ENCODE data around the gene NLRX1.
A peak's percentile ranks its signal among the peaks of the same experiment; 100 is the strongest.
"Not testable (repeated sequence)": the region's sequence is repeated elsewhere in the genome, so short reads cannot be mapped to it uniquely, and the experiment has no call there.

NLRX1 gene

GRCh38 chr11:119188067-119188466 lies 19.5 kb downstream of the NLRX1 start:
- DNase-seq, result no peak

- no peak for DNase-seq
These were observed 20.4 kb downstream of the NLRX1 start for GRCh38 chr11:119188887-119189286.

GRCh38 chr11:119189393-119189792 lies 20.9 kb downstream of the NLRX1 start:
- DNase-seq, result no peak

GRCh38 chr11:119190531-119190930 lies 22.0 kb downstream of the NLRX1 start:
- no peak for DNase-seq

GRCh38 chr11:119191265-119191664 lies 22.7 kb downstream of the NLRX1 start:
- DNase-seq, result not testable (repeated sequence)

- DNase-seq, result no peak
These were observed 23.6 kb downstream of the NLRX1 start for GRCh38 chr11:119192111-119192510.

GRCh38 chr11:119193001-119193400 lies 24.5 kb downstream of the NLRX1 start:
- DNase-seq, result no peak

GRCh38 chr11:119193626-119194025 lies 25.1 kb downstream of the NLRX1 start:
- no peak for DNase-seq

- DNase-seq, result no peak
These were observed 26.4 kb downstream of the NLRX1 start for GRCh38 chr11:119194811-119195440.

GRCh38 chr11:119195680-119196079 lies 27.2 kb downstream of the NLRX1 start:
- DNase-seq, result peak; percentile 76

GRCh38 chr11:119196833-119197483 lies 28.4 kb downstream of the NLRX1 start:
- DNase-seq, result peak; percentile 70

- DNase-seq, result no peak
These were observed 30.4 kb downstream of the NLRX1 start for GRCh38 chr11:119198925-119199324.

GRCh38 chr11:119201236-119201635 lies 32.7 kb downstream of the NLRX1 start:
- DNase-seq, result not testable (repeated sequence)

- DNase-seq, result no peak
These were observed 34.0 kb downstream of the NLRX1 start for GRCh38 chr11:119202554-119202953.

- no peak for DNase-seq
These were observed 35.5 kb downstream of the NLRX1 start for GRCh38 chr11:119204066-119204465.

- DNase-seq, result no peak
These were observed 36.6 kb downstream of the NLRX1 start for GRCh38 chr11:119205080-119205479.

- peak; percentile 74 for DNase-seq
These were observed 37.3 kb downstream of the NLRX1 start, which contains the start of gene CBL for GRCh38 chr11:119205574-119206510. Gene CBL, plus strand, starts transcription at chr11:119206339. Its CDS starts 79 bp downstream, at chr11:119206418.

- no peak for DNase-seq
These were observed 38.2 kb downstream of the NLRX1 start for GRCh38 chr11:119206511-119207414.

- no peak for DNase-seq
These were observed 39.0 kb downstream of the NLRX1 start for GRCh38 chr11:119207415-119207960.

- no peak for DNase-seq
These were observed 40.7 kb downstream of the NLRX1 start for GRCh38 chr11:119209186-119209585.

GRCh38 chr11:119210050-119210449 lies 41.5 kb downstream of the NLRX1 start:
- peak; percentile 34 for DNase-seq
